ENCODE measurements around the gene CXCL1.

GRCh38 chr4:73869130-73870055 lies at the start of gene CXCL1:
- TF ChIP-seq, protein P1, sequence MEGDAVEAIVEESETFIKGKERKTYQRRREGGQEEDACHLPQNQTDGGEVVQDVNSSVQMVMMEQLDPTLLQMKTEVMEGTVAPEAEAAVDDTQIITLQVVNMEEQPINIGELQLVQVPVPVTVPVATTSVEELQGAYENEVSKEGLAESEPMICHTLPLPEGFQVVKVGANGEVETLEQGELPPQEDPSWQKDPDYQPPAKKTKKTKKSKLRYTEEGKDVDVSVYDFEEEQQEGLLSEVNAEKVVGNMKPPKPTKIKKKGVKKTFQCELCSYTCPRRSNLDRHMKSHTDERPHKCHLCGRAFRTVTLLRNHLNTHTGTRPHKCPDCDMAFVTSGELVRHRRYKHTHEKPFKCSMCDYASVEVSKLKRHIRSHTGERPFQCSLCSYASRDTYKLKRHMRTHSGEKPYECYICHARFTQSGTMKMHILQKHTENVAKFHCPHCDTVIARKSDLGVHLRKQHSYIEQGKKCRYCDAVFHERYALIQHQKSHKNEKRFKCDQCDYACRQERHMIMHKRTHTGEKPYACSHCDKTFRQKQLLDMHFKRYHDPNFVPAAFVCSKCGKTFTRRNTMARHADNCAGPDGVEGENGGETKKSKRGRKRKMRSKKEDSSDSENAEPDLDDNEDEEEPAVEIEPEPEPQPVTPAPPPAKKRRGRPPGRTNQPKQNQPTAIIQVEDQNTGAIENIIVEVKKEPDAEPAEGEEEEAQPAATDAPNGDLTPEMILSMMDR (IDR thresholded peaks at IDR 0.05; ENCODE audit: insufficient read depth, low read depth, low read length): no peak
- no peak for TF ChIP-seq EZH2 (IDR thresholded peaks at IDR 0.05; ENCODE audit: insufficient read depth, low read length)
